Neural cell (in vitro differentiated cells): ENCODE measurements around the gene GGA2. TPM values are rescaled to one million over a fixed set of nuclear protein-coding genes. Genes with fewer than 3 reads are reported as not detected.

ENCODE experiments used
- H2AFZ ChIP-seq: fragments of 200-600, 300-800 bp; sonication (generic), shearing (Covaris generic); 2 replicates; pipeline ENCODE4 v1.6.0; 2014; ENCODE audit warnings: low read depth, mild to moderate bottlenecking, antibody characterized with exemption, low read length, moderate library complexity
- H3F3A ChIP-seq: fragments of 200-600 bp; shearing (Covaris generic); 2 replicates; pipeline ENCODE4 v1.6.1; 2016; ENCODE audit warnings: mild to moderate bottlenecking, moderate library complexity, mixed read lengths, antibody characterized with exemption, low read length; ENCODE audit not compliant: insufficient read depth, poor library complexity, severe bottlenecking
- H3K27ac ChIP-seq: fragments of 200-600, 300-800 bp; sonication (generic), shearing (Covaris generic); 2 replicates; pipeline ENCODE4 v1.5.1; 2014; ENCODE audit warnings: mild to moderate bottlenecking, low read length, moderate library complexity
- H3K27me3 ChIP-seq: fragments of 300-800, 200-600 bp; sonication (generic), shearing (Covaris generic); 2 replicates; pipeline ENCODE4 v1.6.0; 2014; ENCODE audit warnings: mild to moderate bottlenecking, low read depth, low read length, moderate library complexity; ENCODE audit not compliant: insufficient read depth
- H3K36me3 ChIP-seq: fragments of 300-800, 200-600 bp; sonication (generic), shearing (Covaris generic); 2 replicates; pipeline ENCODE4 v1.5.1; 2014; ENCODE audit warnings: mild to moderate bottlenecking, antibody characterized with exemption, low read length, moderate library complexity; ENCODE audit not compliant: insufficient read depth
- H3K4me2 ChIP-seq: fragments of 300-800, 200-600 bp; sonication (generic), shearing (Covaris generic); 2 replicates; pipeline ENCODE4 v1.6.0; 2014; ENCODE audit warnings: mild to moderate bottlenecking, low read length
- H3K4me3 ChIP-seq: fragments of 300-800, 200-600 bp; sonication (generic), shearing (Covaris generic); 2 replicates; pipeline ENCODE4 v1.5.1; 2014; ENCODE audit warnings: mild to moderate bottlenecking, low read length, moderate library complexity
- H3K79me2 ChIP-seq: fragments of 200-600 bp; shearing (Covaris generic); replicated peaks from 2 replicates; pipeline ENCODE4 v1.6.0; 2014; ENCODE audit warnings: mild to moderate bottlenecking, low read length, moderate library complexity; ENCODE audit not compliant: insufficient read depth
- H3K9ac ChIP-seq: fragments of 300-800, 200-600 bp; sonication (generic), shearing (Covaris generic); 2 replicates; pipeline ENCODE4 v1.6.1; 2016; ENCODE audit warnings: mild to moderate bottlenecking, low read length, mixed read lengths
- H3K9me2 ChIP-seq: fragments of 200-600 bp; shearing (Covaris generic); 2 replicates; pipeline ENCODE4 v1.6.1; 2016; ENCODE audit warnings: mild to moderate bottlenecking, low read length, mixed read lengths; ENCODE audit not compliant: insufficient read depth
- H3K9me3 ChIP-seq: fragments of 200-600, 300-800 bp; sonication (generic), shearing (Covaris generic); 2 replicates; pipeline ENCODE4 v1.6.1; 2016; ENCODE audit warnings: mild to moderate bottlenecking, mixed run types, low read length, moderate library complexity, mixed read lengths
- H4K20me1 ChIP-seq: fragments of 200-600 bp; shearing (Covaris generic); 2 replicates; pipeline ENCODE4 v1.6.1; 2016; ENCODE audit warnings: mild to moderate bottlenecking, mixed run types; ENCODE audit not compliant: insufficient read depth
- EP300 ChIP-seq: fragments of 450-650 bp; conservative IDR thresholded peaks from 2 replicates; pipeline ENCODE4 v1.6.1; 2014; ENCODE audit warnings: antibody characterized with exemption, mild to moderate bottlenecking, moderate library complexity; ENCODE audit not compliant: poor library complexity, severe bottlenecking
- EZH2 ChIP-seq: fragments of 200-600, 300-800 bp; shearing (Covaris generic), sonication (generic); IDR thresholded peaks from 2 replicates; pipeline ENCODE4 v1.6.1; 2014; ENCODE audit warnings: antibody characterized with exemption, low read length, borderline replicate concordance, mild to moderate bottlenecking; ENCODE audit not compliant: insufficient read depth, poor library complexity, severe bottlenecking
- MXI1 ChIP-seq: fragments of 450-650 bp; conservative IDR thresholded peaks from 2 replicates; pipeline ENCODE4 v1.6.1; 2014; ENCODE audit warnings: antibody characterized with exemption, mild to moderate bottlenecking; ENCODE audit not compliant: poor library complexity, severe bottlenecking
- POLR2AphosphoS5 ChIP-seq: IDR thresholded peaks from 2 replicates; pipeline ENCODE4 v1.6.1; 2012
- RAD21 ChIP-seq: fragments of 450-650 bp; conservative IDR thresholded peaks from 2 replicates; pipeline ENCODE4 v1.6.1; 2014; ENCODE audit warnings: antibody characterized with exemption, mild to moderate bottlenecking, moderate library complexity
- SMC3 ChIP-seq: fragments of 450-650 bp; conservative IDR thresholded peaks from 2 replicates; pipeline ENCODE4 v1.6.1; 2014; ENCODE audit warnings: antibody characterized with exemption, mild to moderate bottlenecking, moderate library complexity; ENCODE audit not compliant: poor library complexity
- TAF1 ChIP-seq: IDR thresholded peaks from 2 replicates; pipeline ENCODE4 v1.6.1; 2012; ENCODE audit warnings: low read depth
- polyA plus RNA-seq: library from polyadenylated mRNA; depleted of rRNA; stranded (reverse); fragments of >200 nt; gene quantifications from 2 replicates; pipeline ENCODE4 v1.2.3, GENCODE V29; 2014
- TF ChIP-seq, protein P1 (sequence below): fragments of 450-650 bp; IDR thresholded peaks from 2 replicates; pipeline ENCODE4 v1.5.1; 2014; ENCODE audit warnings: antibody characterized with exemption, mild to moderate bottlenecking, moderate library complexity; ENCODE audit not compliant: poor library complexity, severe bottlenecking
- TF ChIP-seq, protein P2 (sequence below): IDR thresholded peaks from 2 replicates; pipeline ENCODE4 v1.6.1; 2012; ENCODE audit warnings: borderline replicate concordance

GGA2 gene
- polyA plus RNA-seq, 1 donor from 2014 or later: 36.8 TPM

DNA sequence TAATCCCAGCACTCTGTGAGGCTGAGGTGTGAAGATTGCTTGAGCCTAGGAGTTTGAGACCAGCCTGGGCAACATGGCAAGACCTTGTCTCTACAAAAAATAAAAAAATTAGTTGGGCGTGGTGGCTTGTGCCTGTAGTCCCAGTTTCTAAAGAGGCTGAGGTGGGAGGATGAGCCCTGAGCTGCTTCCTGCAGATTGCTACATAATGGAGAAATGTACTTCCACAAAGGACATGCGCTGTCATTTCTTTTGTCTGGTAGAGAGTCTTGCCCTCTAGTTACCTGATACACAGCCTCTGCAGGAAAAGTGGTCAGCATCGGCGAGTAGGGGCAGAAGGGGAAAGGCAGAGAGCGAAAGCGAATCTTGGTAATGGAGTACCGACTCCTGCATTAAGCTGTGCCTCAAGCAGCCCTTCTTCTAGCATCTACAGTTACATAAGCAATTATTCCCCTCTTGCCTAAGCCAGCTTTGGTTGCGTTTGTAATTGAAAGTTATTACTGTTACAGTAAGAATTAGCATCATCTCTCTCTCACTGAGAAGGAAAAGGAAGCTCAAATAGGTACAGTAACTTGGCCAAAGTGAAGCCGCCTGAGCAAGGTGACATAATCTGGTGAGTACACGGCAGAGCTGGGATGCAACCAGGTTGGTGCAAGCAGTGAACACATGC, 18.5 kb upstream of the GGA2 start:
- no peak overlapping the region for H3K27ac ChIP-seq
- no peaks in the 10 kb centered on the region for H3K9me2 ChIP-seq
- no peaks in the 10 kb centered on the region for H3K27me3 ChIP-seq
- no peak overlapping the region for H3K9ac ChIP-seq
- no peak overlapping the region for H2AFZ ChIP-seq
- H3K4me3 ChIP-seq: no peak overlapping the region
- no peaks in the 10 kb centered on the region for H3K9me3 ChIP-seq
- no peaks in the 10 kb centered on the region for H3K79me2 ChIP-seq
- no peaks in the 10 kb centered on the region for H4K20me1 ChIP-seq
- TF ChIP-seq RAD21 (no peak), EZH2 (no peak), TAF1 (no peak), POLR2AphosphoS5 (no peak), EP300 (no peak), MXI1 (no peak), SMC3 (no peak)
- TF ChIP-seq, protein P1, sequence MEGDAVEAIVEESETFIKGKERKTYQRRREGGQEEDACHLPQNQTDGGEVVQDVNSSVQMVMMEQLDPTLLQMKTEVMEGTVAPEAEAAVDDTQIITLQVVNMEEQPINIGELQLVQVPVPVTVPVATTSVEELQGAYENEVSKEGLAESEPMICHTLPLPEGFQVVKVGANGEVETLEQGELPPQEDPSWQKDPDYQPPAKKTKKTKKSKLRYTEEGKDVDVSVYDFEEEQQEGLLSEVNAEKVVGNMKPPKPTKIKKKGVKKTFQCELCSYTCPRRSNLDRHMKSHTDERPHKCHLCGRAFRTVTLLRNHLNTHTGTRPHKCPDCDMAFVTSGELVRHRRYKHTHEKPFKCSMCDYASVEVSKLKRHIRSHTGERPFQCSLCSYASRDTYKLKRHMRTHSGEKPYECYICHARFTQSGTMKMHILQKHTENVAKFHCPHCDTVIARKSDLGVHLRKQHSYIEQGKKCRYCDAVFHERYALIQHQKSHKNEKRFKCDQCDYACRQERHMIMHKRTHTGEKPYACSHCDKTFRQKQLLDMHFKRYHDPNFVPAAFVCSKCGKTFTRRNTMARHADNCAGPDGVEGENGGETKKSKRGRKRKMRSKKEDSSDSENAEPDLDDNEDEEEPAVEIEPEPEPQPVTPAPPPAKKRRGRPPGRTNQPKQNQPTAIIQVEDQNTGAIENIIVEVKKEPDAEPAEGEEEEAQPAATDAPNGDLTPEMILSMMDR: no peak
- TF ChIP-seq, protein P2, sequence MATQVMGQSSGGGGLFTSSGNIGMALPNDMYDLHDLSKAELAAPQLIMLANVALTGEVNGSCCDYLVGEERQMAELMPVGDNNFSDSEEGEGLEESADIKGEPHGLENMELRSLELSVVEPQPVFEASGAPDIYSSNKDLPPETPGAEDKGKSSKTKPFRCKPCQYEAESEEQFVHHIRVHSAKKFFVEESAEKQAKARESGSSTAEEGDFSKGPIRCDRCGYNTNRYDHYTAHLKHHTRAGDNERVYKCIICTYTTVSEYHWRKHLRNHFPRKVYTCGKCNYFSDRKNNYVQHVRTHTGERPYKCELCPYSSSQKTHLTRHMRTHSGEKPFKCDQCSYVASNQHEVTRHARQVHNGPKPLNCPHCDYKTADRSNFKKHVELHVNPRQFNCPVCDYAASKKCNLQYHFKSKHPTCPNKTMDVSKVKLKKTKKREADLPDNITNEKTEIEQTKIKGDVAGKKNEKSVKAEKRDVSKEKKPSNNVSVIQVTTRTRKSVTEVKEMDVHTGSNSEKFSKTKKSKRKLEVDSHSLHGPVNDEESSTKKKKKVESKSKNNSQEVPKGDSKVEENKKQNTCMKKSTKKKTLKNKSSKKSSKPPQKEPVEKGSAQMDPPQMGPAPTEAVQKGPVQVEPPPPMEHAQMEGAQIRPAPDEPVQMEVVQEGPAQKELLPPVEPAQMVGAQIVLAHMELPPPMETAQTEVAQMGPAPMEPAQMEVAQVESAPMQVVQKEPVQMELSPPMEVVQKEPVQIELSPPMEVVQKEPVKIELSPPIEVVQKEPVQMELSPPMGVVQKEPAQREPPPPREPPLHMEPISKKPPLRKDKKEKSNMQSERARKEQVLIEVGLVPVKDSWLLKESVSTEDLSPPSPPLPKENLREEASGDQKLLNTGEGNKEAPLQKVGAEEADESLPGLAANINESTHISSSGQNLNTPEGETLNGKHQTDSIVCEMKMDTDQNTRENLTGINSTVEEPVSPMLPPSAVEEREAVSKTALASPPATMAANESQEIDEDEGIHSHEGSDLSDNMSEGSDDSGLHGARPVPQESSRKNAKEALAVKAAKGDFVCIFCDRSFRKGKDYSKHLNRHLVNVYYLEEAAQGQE: no peak
- H3F3A ChIP-seq: no peaks in the 10 kb centered on the region
- no peaks in the 10 kb centered on the region for H3K36me3 ChIP-seq
- H3K4me2 ChIP-seq: no peak overlapping the region

DNA sequence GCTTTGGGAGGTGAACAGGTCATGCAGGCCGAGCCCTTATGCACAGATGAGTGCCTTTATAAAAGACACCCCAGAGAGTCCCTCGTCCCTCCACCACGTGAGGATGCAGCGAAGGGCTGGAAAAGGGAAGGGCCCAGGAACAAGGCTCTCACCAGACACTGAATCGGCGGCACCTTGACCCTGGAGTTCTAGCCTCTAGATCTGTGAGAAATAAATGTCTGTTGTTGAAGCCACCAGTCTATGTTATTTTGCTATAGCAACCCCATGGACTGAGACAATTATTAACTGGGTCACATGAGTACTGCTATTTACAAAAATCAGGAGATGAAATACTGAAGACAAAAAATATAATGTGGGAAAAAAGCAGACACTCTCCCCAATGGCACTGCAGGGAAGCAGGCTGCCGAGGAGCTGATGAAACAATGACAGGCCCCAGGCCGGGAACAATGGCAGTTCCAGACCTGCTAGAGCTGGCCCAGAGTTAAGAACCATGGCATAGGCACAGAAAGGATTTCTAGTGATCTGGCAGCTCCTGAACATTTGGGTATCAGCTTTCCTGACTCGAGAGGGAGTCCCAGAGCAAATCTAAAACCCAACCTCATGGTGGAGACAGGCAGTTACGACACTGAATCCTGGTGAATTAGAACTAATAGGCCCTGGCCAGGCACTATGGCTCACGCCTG, 17.8 kb upstream of the GGA2 start:
- H2AFZ ChIP-seq: no peak overlapping the region
- H3K36me3 ChIP-seq: no peaks in the 10 kb centered on the region
- H3K4me3 ChIP-seq: no peak overlapping the region

More for the DNA sequence above, 17.8 kb upstream of the GGA2 start:
- no peaks in the 10 kb centered on the region for H3K79me2 ChIP-seq
- H3K27ac ChIP-seq: no peak overlapping the region
- no peaks in the 10 kb centered on the region for H3F3A ChIP-seq
- H4K20me1 ChIP-seq: no peaks in the 10 kb centered on the region
- no peak overlapping the region for H3K4me2 ChIP-seq
- TF ChIP-seq, protein P1: no peak
- TF ChIP-seq MXI1 (no peak), SMC3 (no peak), EP300 (no peak), RAD21 (no peak), TAF1 (no peak), POLR2AphosphoS5 (no peak), EZH2 (no peak)
- TF ChIP-seq, protein P2: no peak
- H3K9me2 ChIP-seq: no peaks in the 10 kb centered on the region
- no peak overlapping the region for H3K9ac ChIP-seq
- H3K9me3 ChIP-seq: no peaks in the 10 kb centered on the region
- no peaks in the 10 kb centered on the region for H3K27me3 ChIP-seq
